DOHH2 (cell line): ENCODE measurements around the gene TUT4.
A peak's percentile ranks its signal among the peaks of the same experiment; 100 is the strongest.

ENCODE experiments used
- H3F3A ChIP-seq: fragments of 200-600 bp; sonication (generic), shearing (Covaris generic); 2 replicates; pipeline ENCODE4 v1.6.0; 2016; ENCODE audit warnings: antibody characterized with exemption, mild to moderate bottlenecking; ENCODE audit not compliant: control insufficient read depth, insufficient read depth
- H3K27ac ChIP-seq: fragments of 200-600 bp; sonication (generic); 2 replicates; pipeline ENCODE4 v1.5.1; 2014; ENCODE audit warnings: low read depth, mild to moderate bottlenecking, low read length, moderate library complexity
- H3K27me3 ChIP-seq: fragments of 200-600 bp; sonication (generic); 2 replicates; pipeline ENCODE4 v1.6.1; 2014; ENCODE audit warnings: mild to moderate bottlenecking, low read length, mixed read lengths; ENCODE audit not compliant: control insufficient read depth
- H3K36me3 ChIP-seq: fragments of 200-600 bp; sonication (generic); 2 replicates; pipeline ENCODE4 v1.6.1; 2014; ENCODE audit warnings: mild to moderate bottlenecking, low read length, moderate library complexity, mixed read lengths; ENCODE audit not compliant: control insufficient read depth
- H3K4me1 ChIP-seq: fragments of 200-600 bp; sonication (generic); 2 replicates; pipeline ENCODE4 v1.6.1; 2014; ENCODE audit warnings: mild to moderate bottlenecking, low read length, mixed read lengths; ENCODE audit not compliant: control insufficient read depth
- H3K4me2 ChIP-seq: fragments of 200-600 bp; sonication (generic); 2 replicates; pipeline ENCODE4 v1.6.0; 2014; ENCODE audit warnings: mild to moderate bottlenecking, low read length, moderate library complexity
- H3K4me3 ChIP-seq: fragments of 200-600 bp; sonication (generic); 2 replicates; pipeline ENCODE4 v1.5.1; 2014; ENCODE audit warnings: mild to moderate bottlenecking, low read length, mixed read lengths
- H3K79me2 ChIP-seq: fragments of 200-600 bp; sonication (generic); 2 replicates; pipeline ENCODE4 v1.6.1; 2014; ENCODE audit warnings: mild to moderate bottlenecking, low read length, mixed read lengths; ENCODE audit not compliant: control insufficient read depth
- H3K9me2 ChIP-seq: fragments of 200-600 bp; sonication (generic); replicated peaks from 2 replicates; pipeline ENCODE4 v1.6.1; 2014; ENCODE audit warnings: mild to moderate bottlenecking, low read length, mixed read lengths; ENCODE audit not compliant: control insufficient read depth
- H3K9me3 ChIP-seq: fragments of 200-600 bp; sonication (generic); 2 replicates; pipeline ENCODE4 v1.6.1; 2014; ENCODE audit warnings: antibody characterized with exemption, low read length, mixed read lengths; ENCODE audit not compliant: control insufficient read depth, insufficient read depth
- H4K20me1 ChIP-seq: fragments of 200-600 bp; sonication (generic); 2 replicates; pipeline ENCODE4 v1.6.0; 2014; ENCODE audit warnings: low read depth, mild to moderate bottlenecking, antibody characterized with exemption, low read length, moderate library complexity; ENCODE audit not compliant: control insufficient read depth, insufficient read depth
- EZH2phosphoT487 ChIP-seq: fragments of 200-600 bp; sonication (generic); IDR thresholded peaks from 2 replicates; pipeline ENCODE4 v1.6.1; 2017; ENCODE audit warnings: borderline replicate concordance, mild to moderate bottlenecking, antibody characterized with exemption, low read length, moderate library complexity, mixed read lengths
- TF ChIP-seq, protein P1 (sequence below): fragments of 200-600 bp; sonication (generic); IDR thresholded peaks from one replicate; pipeline ENCODE4 v1.5.1; 2014; ENCODE audit warnings: antibody characterized with exemption, mild to moderate bottlenecking, low read depth, low read length; ENCODE audit not compliant: poor library complexity, severe bottlenecking

Gene TUT4

DNA sequence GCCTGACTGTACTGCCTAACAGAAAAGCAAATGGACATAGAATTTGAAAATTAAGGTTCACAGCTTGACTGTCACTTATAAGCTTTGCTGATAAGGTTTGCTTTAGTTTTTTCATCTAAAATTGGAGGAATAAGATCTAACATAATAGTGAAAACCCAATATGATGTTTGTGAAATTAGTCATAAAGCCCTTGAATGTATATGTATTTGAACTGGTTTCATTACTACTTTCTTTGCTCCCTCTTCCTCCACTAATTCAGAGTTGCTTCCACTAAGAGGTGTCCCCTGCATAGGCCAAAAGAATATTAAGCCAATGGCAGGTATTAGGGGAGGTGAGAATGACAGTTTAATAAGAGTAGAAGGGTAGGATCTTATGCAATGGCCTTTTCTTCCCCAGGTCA, 137.9 kb downstream of the TUT4 start:
- no peak for TF ChIP-seq EZH2phosphoT487
- TF ChIP-seq, protein P1, sequence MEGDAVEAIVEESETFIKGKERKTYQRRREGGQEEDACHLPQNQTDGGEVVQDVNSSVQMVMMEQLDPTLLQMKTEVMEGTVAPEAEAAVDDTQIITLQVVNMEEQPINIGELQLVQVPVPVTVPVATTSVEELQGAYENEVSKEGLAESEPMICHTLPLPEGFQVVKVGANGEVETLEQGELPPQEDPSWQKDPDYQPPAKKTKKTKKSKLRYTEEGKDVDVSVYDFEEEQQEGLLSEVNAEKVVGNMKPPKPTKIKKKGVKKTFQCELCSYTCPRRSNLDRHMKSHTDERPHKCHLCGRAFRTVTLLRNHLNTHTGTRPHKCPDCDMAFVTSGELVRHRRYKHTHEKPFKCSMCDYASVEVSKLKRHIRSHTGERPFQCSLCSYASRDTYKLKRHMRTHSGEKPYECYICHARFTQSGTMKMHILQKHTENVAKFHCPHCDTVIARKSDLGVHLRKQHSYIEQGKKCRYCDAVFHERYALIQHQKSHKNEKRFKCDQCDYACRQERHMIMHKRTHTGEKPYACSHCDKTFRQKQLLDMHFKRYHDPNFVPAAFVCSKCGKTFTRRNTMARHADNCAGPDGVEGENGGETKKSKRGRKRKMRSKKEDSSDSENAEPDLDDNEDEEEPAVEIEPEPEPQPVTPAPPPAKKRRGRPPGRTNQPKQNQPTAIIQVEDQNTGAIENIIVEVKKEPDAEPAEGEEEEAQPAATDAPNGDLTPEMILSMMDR, result no peak
- peaks cover 87% of the 10 kb centered on the region for H3K36me3 ChIP-seq
- H4K20me1 ChIP-seq, result no peaks in the 10 kb centered on the region
- no peaks in the 10 kb centered on the region for H3K79me2 ChIP-seq
- H3K27me3 ChIP-seq, result no peaks in the 10 kb centered on the region
- H3K9me3 ChIP-seq, result no peaks in the 10 kb centered on the region
- no peaks in the 10 kb centered on the region for H3K4me1 ChIP-seq
- no peak overlapping the region for H3K4me2 ChIP-seq
- no peaks in the 10 kb centered on the region for H3K9me2 ChIP-seq
- H3K27ac ChIP-seq, result no peak overlapping the region
- H3F3A ChIP-seq, result 0 out of 2 replicates have a peak, but pooled peaks cover 2% of the 10 kb centered on the region
- no peak overlapping the region for H3K4me3 ChIP-seq

DNA sequence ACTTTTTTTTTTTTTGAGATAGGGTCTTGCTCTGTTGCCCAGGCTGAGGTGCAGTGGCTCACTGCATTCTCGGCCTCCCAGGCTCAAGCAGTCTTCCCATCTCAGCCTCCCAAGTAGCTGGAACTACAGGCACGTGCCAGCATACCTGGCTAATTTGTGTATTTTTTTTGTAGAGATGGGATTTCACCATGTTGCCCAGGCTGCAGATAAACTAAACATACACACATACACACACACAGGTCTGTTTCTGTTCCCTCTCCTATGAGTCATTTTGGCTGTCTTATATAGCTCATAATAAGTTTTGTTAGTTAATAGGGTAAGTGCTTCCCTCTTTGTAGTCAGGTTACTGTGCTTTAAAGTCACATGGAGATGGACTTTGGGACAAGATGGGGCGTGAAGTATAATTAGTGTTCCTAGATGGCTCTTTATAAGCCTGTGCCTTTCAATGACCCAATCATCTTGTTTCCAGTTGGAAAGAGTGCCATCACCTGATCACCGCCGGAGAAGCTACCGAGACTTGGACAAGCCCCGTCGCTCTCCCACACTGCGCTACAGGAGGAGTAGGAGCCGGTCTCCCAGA, 139.4 kb downstream of the TUT4 start:
- H3K27ac ChIP-seq, result no peak overlapping the region
- TF ChIP-seq, protein P1, result no peak
- TF ChIP-seq EZH2phosphoT487, result no peak
- peaks cover 90% of the 10 kb centered on the region for H3K36me3 ChIP-seq
- H3F3A ChIP-seq, result 0 out of 2 replicates have a peak, but pooled peaks cover 2% of the 10 kb centered on the region
- no peaks in the 10 kb centered on the region for H4K20me1 ChIP-seq
- H3K4me2 ChIP-seq, result no peak overlapping the region
- H3K27me3 ChIP-seq, result no peaks in the 10 kb centered on the region
- H3K4me1 ChIP-seq, result no peaks in the 10 kb centered on the region
- H3K79me2 ChIP-seq, result peaks cover under 1% of the 10 kb centered on the region
- H3K9me2 ChIP-seq, result no peaks in the 10 kb centered on the region
- no peak overlapping the region for H3K4me3 ChIP-seq
- H3K9me3 ChIP-seq, result no peaks in the 10 kb centered on the region

DNA sequence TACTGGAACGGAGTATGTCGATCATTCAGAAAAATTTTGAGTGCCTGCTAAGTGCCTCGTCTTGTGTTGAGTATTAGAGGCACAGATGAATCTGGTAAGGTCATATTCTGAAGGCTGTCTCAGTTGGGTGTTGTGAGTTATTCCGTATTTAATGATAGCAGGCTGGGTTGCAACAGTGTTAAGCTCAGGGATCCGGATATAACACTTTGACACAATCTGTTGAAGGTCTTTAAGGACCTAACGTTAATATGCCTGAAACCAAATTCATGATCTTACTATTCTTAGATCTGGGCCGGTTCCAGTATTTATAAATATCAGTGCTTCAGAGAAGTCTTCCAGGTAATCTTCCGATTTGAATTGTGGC, 147.9 kb downstream of the TUT4 start:
- Histone ChIP-seq H3K4me2 (peak overlapping the region; percentile 76), H3K4me3 (peak overlapping the region; percentile 92), H3K9me3 (no peaks in the 10 kb centered on the region), H3K36me3 (peaks cover 85% of the 10 kb centered on the region), H3K27ac (peak overlapping the region; percentile 79), H3K4me1 (peaks cover 29% of the 10 kb centered on the region), H3K79me2 (peaks cover 79% of the 10 kb centered on the region), H3F3A (no peaks in the 10 kb centered on the region), H3K9me2 (no peaks in the 10 kb centered on the region), H3K27me3 (no peaks in the 10 kb centered on the region), H4K20me1 (peaks cover 9% of the 10 kb centered on the region; the same call in 1 of the 2 replicates)
- TF ChIP-seq, protein P1, result no peak
- TF ChIP-seq EZH2phosphoT487, result no peak
